Measurements from ENCODE around the gene NFATC4.
A peak's percentile ranks its signal among the peaks of the same experiment; 100 is the strongest.
"Not testable (repeated sequence)": the region's sequence is repeated elsewhere in the genome, so short reads cannot be mapped to it uniquely, and the experiment has no call there.

The NFATC4 gene

DNA sequence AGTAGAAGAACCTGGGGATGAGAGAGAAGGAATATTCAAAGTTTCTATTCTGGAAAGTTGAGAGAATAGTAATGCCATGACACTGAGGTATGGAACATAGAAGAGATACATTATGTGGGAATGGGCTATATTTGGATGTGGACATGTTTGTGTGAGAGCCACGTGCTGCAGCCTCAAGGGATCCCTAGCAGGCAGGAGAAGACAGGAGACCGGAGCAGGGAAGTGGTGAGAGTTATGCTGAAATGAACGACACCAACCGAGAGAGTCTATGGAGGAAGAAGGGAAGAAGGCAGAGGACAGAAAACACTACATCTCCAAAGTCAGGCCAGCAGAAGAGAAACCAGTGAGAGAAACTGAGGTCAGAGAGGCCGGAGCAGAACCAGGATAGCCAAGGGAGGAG is 18.2 kb upstream of the NFATC4 start:
- TF ChIP-seq POLR2A (IDR thresholded peaks at IDR 0.05; ENCODE audit: low read length), result no peak
- TF ChIP-seq GATA1 (IDR thresholded peaks at IDR 0.05; ENCODE audit: low read depth, low read length), result no peak

DNA sequence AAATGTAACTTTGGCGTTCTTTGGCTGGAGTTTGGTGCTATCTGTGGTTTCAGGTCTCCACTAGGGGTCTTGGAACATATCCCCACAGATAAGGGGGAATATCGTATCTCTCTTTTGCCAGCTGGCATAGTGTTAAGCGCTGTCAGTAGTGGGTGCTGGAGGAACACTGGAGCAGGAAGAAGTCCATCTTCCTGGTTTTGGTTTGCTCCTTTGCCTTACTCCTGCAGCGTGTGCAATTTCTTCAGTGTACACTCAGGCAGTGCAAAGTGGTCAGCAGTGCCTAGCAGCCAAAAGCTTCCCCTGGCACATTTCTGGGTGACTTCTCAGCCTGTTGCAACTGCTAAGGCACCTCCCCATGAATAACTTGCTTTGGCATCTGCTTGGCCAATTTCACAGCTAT is 16.5 kb upstream of the NFATC4 start:
- peak in 1 of 2 experiments; percentile 48 for DNase-seq
- TF ChIP-seq GATA1 (IDR thresholded peaks at IDR 0.05; ENCODE audit: low read depth, low read length), result no peak
- no peak for TF ChIP-seq POLR2A (IDR thresholded peaks at IDR 0.05; ENCODE audit: low read length)

More for the DNA sequence above, 18.2 kb upstream of the NFATC4 start:
- no peak for DNase-seq

DNA sequence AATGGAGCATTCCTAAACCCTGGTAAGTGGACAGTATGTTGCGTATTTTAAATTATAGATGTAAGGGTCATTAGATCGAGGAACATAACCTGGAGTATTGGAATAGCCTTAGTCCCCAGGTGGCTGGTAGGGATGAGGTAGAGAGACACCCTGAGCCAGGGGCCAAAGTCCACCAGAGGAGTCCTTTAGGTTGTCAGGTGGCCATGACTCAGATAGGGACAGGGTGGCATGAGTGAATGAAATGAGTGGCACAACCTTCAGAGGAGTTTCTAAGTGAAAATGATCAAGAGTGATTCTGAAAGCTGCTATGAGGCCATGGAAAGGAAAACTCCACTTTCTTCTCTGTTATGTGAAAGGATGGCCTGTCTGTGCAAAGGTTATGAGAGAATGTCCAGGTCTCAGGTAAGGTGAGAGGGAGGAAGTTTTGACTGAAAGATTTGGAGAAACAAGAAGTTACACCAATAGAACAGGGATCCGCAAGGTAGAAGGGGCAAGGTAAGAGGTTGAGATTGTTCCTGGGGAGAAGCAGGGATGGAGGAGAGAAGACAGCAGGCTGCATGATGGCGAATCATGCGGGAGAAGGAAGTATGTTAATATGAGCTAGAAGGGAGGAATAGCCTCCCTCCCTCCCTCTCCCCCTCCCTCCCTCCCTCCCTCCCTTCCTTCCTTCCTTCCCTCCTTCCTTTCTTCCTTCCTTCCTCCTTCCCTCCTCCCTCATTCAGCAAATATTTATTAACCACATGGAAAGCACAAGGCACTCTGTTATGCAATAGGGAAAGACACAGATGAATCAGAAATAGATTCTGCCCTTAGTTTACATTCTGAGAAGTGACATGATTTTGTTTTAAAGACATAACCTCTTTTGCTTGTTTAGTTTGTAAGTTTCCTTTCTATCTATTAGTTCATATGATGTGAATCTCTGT is 14.2 kb upstream of the NFATC4 start:
- DNase-seq, result no peak
- no peak for TF ChIP-seq GATA1 (IDR thresholded peaks at IDR 0.05; ENCODE audit: low read depth, low read length)
- TF ChIP-seq POLR2A (IDR thresholded peaks at IDR 0.05; ENCODE audit: low read length), result no peak

DNA sequence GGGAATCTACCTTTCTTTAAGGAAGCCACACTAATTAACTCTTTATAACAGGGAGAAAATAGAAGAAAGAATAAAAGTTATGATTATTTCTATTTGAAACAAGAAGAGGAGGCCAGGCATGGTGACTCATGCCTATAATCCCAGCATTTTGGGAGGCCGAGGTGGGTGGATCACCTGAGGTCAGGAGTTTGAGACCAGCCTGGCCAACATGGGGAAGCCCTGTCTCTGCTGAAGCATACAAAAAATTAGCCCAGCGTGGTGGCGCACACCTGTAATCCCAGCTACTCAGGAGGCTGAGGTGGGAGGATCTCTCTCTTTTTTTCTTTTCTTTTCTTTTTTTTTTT is 13.5 kb upstream of the NFATC4 start:
- not testable (repeated sequence) for DNase-seq

DNA sequence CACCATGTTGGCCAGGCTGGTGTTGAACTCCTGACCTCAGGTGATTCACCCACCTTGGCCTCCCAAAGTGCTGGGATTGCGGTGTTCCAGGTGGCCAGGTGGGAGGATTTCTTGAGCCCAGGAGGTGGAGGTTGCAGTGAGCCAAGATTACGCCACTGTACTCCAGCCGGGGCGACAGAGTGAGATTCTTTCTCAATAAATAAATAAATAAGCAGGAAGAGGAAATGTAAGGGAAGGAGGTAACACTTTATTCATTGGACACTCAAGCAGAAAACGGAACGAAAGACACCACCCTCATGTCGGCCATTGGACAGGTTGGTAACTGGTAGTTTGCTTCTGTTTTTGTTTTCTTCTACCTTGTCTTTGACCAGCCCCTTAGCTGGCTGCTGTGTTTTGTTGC is 13.0 kb upstream of the NFATC4 start:
- DNase-seq, result no peak
- no peak for TF ChIP-seq POLR2A (IDR thresholded peaks at IDR 0.05; ENCODE audit: low read length)

DNA sequence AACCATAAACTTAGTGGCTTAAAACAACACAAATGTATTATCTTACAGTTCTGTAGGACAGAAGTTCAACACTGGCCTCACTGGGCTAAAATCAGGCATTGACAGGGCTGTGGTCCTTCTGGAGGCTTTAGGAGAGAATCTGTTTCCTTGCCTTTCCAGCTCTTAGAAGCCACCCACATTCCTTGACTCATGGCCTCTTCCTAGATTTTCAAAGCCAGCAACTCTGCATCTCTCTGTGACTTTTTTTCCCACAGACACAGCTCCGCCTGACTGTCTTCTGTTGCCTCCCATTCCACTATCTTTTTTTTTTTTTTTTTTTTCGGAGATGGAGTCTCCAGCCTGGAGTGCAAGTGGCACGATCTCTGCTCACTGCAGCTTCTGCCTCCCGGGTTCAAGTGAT is 11.8 kb upstream of the NFATC4 start:
- TF ChIP-seq GATA1 (IDR thresholded peaks at IDR 0.05; ENCODE audit: low read depth, low read length) (no peak), POLR2A (IDR thresholded peaks at IDR 0.05; ENCODE audit: low read length) (no peak)
- no peak for DNase-seq

DNA sequence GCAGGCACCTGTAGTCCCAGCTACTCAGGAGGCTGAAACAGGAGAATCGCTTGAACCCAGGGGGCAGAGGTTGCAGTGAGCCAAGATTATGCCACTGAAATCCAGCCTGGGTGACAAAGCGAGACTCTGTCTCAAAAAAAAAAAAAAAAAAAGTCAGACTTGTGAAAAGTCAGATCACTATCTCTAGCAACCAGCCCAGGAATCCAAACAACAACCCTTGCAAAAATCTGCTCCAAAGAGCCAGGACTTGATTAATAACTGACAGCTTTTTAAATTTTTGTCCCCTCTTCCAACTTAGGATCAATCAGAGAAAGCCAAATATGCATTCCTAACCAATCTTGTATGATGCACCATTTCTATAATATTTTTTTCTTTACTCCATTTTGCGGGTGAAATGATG is 7.7 kb upstream of the NFATC4 start:
- DNase-seq, result no peak
- TF ChIP-seq POLR2A (IDR thresholded peaks at IDR 0.05; ENCODE audit: low read length) (no peak), GATA1 (IDR thresholded peaks at IDR 0.05; ENCODE audit: low read depth, low read length) (no peak)

DNA sequence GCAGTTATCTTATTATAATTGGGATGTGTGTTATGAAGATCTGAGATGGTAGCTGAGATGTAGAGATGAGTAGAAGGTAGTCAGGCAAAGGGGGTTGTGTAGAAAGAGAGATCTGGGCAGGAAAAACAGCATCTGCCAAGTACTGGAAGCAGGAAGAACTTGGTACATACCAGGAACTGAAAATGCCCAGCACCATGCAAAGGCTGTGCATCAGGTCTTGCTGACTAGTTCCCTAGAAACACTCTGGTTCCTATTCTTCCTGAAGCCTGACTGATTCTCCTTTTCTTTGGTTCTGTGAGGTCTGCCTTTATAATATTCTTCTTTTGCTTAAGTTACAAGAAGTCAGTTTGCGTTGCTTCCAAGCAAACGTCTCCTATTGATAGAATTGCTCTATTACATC is 6.7 kb upstream of the NFATC4 start:
- DNase-seq, result no peak
- TF ChIP-seq POLR2A (IDR thresholded peaks at IDR 0.05; ENCODE audit: low read length) (no peak), GATA1 (IDR thresholded peaks at IDR 0.05; ENCODE audit: low read depth, low read length) (no peak)

DNA sequence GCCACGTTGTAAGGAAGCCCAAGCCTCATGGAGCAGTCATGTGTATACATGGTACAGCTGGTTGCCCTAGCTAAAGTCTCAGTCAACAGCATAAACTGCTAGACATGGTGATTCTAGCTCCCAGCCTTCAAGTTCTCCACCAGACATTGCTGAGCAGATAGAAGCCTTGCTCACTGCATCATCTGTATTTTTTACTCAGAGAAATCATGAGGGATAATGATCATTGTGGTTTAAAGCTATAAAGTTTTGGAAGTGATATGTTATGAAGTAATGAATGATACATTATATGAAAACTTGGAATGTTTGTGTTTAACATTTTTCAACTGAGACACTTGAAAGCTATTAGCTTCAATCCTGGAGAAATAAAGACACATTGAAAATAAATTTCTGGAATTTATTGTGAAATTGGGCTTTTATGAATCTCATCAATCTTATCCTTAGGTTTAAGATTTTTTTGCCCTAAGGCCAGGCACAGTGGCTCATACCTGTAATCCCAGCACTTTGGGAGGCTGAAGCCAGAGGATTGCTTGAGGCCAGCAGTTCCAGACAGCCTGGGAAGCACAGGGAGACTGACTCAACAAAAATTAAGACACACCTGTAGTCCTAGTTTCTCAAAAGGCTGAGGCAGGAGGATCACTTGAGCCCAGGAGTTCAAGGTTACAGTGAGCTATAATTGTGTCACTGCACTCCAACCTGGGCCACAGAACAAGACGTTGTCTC is 5.6 kb upstream of the NFATC4 start:
- TF ChIP-seq POLR2A (IDR thresholded peaks at IDR 0.05; ENCODE audit: low read length), result no peak
- no peak for TF ChIP-seq GATA1 (IDR thresholded peaks at IDR 0.05; ENCODE audit: low read depth, low read length)
- DNase-seq, result no peak

DNA sequence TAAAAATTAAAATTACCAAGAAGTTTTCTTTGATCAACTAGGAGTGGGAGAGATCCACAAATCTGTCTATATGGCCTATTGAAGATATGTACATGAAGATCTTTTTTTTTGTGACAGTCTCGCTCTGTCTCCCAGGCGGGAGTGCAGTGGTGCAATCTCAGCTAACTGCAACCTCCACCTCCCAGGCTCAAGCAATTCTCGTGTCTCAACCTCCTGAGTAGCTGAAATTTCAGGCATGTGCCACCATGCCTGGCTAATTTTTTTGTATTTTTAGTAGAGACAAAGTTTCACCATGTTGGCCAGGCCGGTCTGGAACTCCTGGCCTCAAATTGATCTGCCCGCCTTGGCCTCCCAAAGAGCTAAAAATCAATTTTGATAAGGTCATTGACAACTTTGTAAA is 4.6 kb upstream of the NFATC4 start:
- DNase-seq, result no peak
- TF ChIP-seq POLR2A (IDR thresholded peaks at IDR 0.05; ENCODE audit: low read length) (no peak), GATA1 (IDR thresholded peaks at IDR 0.05; ENCODE audit: low read depth, low read length) (no peak)

DNA sequence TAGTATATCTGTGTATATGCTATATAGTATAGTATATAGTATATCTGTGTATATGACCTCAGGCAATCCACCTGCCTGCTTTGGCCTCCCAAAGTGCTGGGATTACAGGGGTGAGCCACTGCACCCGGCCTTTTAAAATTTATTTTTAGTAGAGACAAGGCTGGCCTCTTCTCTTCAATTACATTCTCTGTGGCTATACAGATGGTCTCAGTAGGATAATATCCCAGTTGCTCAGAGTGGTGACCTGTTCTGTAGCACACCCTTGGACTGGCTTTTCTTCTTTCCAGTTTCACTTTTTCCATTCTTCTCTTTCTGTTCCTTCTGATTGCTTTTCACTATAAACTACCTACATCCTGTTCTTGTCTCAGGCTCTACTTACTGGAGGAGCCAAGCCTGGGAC is 3.1 kb upstream of the NFATC4 start:
- TF ChIP-seq POLR2A (IDR thresholded peaks at IDR 0.05; ENCODE audit: low read length) (no peak), GATA1 (IDR thresholded peaks at IDR 0.05; ENCODE audit: low read depth, low read length) (no peak)
- no peak for DNase-seq

DNA sequence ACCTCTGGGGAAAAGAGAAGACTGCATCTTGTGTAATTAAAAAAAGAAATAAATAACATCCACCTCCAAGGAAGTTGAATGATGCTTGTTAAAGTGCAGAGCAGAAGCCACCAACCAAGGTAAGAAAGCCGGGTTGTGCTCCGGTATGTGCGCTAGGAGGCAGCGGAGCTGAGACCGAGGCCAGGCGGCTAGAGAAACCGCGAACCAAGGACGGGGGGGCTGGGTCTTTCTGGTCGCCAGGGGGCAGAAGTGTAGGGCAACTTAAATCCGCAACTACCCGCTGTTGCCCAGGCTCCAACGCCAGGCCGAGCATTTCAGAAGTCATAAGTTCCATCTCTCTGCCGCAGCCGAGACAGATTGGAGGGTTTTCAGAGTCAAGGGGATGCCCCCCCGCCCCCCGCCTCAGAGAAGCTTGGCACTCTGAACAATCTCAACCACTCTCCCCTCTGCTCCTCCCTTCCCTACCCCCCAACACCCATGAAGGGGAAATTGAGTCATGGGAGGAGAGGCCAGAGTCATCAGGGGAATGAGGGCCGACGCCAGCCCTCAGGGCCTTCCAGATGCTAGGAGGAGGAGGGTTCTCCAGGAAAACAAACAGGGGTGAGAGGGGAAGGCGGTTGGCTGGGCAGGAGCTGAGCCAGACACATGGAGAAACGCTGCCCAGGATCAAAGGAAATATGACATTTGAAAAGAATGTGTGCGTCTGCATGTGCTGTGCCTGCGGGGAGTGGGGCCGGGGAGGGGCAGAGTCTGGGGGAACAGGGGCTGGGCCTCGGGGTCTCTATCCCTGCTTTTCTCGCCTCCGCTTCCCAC is 2.2 kb upstream of the NFATC4 start:
- TF ChIP-seq POLR2A (IDR thresholded peaks at IDR 0.05; ENCODE audit: low read length) (no peak), GATA1 (IDR thresholded peaks at IDR 0.05; ENCODE audit: low read depth, low read length) (no peak)
- DNase-seq, result peak; percentile 89

DNA sequence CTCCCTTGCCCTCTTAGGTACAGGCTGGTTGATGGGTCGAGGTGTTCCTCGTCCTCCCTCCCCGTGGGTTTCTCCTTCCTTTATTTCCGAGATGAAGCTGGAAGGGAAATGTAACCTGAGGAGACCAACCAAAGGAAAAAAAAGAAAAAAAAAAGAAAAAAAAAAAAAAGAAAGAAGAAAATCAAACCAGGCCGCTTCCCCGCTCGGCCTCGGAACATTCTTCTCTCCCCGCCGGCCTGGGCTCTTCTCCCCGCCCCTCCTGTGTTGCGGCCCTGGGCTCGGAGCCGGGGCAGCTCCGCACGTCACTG is 1.6 kb upstream of the NFATC4 start:
- DNase-seq, result no peak
- TF ChIP-seq POLR2A (IDR thresholded peaks at IDR 0.05; ENCODE audit: low read length) (no peak), GATA1 (IDR thresholded peaks at IDR 0.05; ENCODE audit: low read depth, low read length) (no peak)

DNA sequence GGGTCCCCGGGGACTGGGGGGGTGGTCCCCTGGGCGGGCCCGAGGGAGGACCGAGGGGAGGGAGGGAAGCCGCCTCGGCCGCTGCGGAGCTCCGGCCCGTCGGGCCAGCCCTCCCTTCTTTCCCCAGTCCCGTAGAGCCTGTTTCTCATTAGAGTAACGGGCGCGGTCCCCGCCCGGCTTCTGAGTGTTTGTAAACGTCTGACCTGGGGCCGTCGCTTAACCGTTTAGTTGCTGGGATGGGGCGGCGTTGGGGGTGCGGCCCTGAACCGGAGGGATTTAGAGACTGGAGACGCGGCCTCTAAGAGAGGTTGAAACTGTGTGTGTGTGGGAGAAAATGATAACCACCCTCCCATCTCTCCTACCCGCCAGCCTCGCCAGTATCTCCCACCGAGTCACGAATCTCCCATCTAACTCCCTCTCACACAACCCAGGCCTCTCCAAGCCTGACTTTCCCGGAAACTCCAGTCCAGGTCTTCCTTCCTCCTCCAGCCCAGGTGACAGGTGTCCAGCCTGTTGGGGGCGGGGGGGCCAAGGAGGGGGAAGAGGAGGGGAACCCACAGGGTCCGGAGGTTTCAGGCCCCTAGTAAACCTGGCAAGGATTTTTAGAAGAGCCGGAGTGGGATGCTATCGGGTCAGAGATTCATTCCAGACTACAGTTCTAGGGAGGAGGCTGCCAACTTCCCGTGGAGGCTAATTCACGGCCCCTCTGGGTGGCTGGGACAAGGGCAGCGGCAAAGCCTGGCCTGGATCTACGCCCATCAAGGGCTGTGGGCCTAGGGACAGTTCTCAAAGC is 1.1 kb upstream of the NFATC4 start:
- DNase-seq, result peak; percentile 49 to 59
- TF ChIP-seq POLR2A (IDR thresholded peaks at IDR 0.05; ENCODE audit: low read length) (peak; percentile 34), GATA1 (IDR thresholded peaks at IDR 0.05; ENCODE audit: low read depth, low read length) (no peak)

Data from erythroblast (primary cell).